Activated CD8-positive, alpha-beta T cell treated with anti-CD3 and anti-CD28 coated beads for 36 hours (primary cell): Measurements from ENCODE around the gene OPCML. TPM values are rescaled to one million over a fixed set of nuclear protein-coding genes. Genes with fewer than 3 reads are reported as not detected.

Source experiments
- ATAC-seq: fragments of 200-7000 bp; cut with Tn5 transposase; one replicate; pipeline ENCODE4 v1.10.0; 2021; ENCODE audit warnings: mild to moderate bottlenecking, moderate library complexity
- CTCF ChIA-PET: fragments of 350-600 bp; sonication (Branson Sonifier 250); formaldehyde crosslinking; loops from one replicate; lab custom pipeline; 2021; ENCODE audit warnings: antibody characterized with exemption; lab: Charles Lee
- POLR2A ChIA-PET: fragments of 350-600 bp; sonication (Branson Sonifier 250); formaldehyde crosslinking; loops from one replicate; lab custom pipeline; 2021; ENCODE audit warnings: antibody characterized with exemption; lab: Charles Lee
- DNase-seq: peaks from one replicate; pipeline ENCODE4 v3.0.0-alpha.2; 2020
- H3K27ac Mint-ChIP-seq: one replicate; pipeline ENCODE4 v1.8.0; 2021; ENCODE audit warnings: mild to moderate bottlenecking, mixed read lengths
- H3K27me3 Mint-ChIP-seq: one replicate; pipeline ENCODE4 v1.8.0; 2021; ENCODE audit warnings: mixed read lengths
- H3K36me3 Mint-ChIP-seq: one replicate; pipeline ENCODE4 v1.8.0; 2021; ENCODE audit warnings: low read depth, mixed read lengths
- H3K4me1 Mint-ChIP-seq: one replicate; pipeline ENCODE4 v1.8.0; 2021; ENCODE audit warnings: low read depth, mixed read lengths
- H3K4me3 Mint-ChIP-seq: one replicate; pipeline ENCODE4 v1.8.0; 2021; ENCODE audit warnings: mild to moderate bottlenecking, moderate library complexity, mixed read lengths
- H3K9me3 Mint-ChIP-seq: one replicate; pipeline ENCODE4 v1.8.0; 2021; ENCODE audit warnings: mixed read lengths
- intact Hi-C: fragments of 100-400 bp; cut with micrococcal nuclease; formaldehyde crosslinking; loops from one replicate; pipeline ENCODE4 v1.10.0; 2022
- total RNA-seq, 2 experiments: library from RNA; stranded (reverse); gene quantifications; one replicate each; pipeline ENCODE4 v1.2.3, GENCODE V29; 2021
- TF ChIP-seq, protein P1 (sequence below): fragments of 200-600 bp; IDR thresholded peaks from one replicate; pipeline ENCODE4 v1.8.0; 2022; ENCODE audit warnings: antibody characterized with exemption, mild to moderate bottlenecking

OPCML gene
- total RNA-seq, 2 experiments from 2014 or later: not detected

DNA sequence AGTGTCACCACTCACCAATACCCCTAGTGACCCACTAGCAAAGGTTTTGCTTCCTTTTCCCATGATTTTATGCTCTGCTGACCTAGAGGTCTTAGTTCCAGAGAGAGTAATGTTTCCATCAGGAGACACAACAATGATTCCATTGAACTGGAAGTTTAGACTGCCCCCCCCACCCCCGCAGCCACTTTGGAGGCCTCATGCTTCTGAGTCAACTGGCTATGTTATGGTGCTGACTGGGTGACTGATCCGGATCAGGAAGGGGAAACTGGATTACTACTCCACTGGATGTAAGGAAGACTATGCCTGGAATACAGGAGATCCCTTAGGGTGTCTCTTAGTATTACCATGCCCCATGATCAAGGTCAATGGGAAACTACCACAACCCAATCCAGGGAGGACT lies 633.6 kb downstream of the OPCML start:
- no peak for ATAC-seq
- TF ChIP-seq, protein P1, sequence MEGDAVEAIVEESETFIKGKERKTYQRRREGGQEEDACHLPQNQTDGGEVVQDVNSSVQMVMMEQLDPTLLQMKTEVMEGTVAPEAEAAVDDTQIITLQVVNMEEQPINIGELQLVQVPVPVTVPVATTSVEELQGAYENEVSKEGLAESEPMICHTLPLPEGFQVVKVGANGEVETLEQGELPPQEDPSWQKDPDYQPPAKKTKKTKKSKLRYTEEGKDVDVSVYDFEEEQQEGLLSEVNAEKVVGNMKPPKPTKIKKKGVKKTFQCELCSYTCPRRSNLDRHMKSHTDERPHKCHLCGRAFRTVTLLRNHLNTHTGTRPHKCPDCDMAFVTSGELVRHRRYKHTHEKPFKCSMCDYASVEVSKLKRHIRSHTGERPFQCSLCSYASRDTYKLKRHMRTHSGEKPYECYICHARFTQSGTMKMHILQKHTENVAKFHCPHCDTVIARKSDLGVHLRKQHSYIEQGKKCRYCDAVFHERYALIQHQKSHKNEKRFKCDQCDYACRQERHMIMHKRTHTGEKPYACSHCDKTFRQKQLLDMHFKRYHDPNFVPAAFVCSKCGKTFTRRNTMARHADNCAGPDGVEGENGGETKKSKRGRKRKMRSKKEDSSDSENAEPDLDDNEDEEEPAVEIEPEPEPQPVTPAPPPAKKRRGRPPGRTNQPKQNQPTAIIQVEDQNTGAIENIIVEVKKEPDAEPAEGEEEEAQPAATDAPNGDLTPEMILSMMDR: no peak
- Mint-ChIP-seq H3K36me3 (no peaks in the 10 kb centered on the region), H3K9me3 (peaks cover 3% of the 10 kb centered on the region), H3K4me1 (no peaks in the 10 kb centered on the region), H3K4me3 (no peak overlapping the region), H3K27ac (no peak overlapping the region), H3K27me3 (peaks cover under 1% of the 10 kb centered on the region)
- DNase-seq: no peak
- POLR2A ChIA-PET: no interaction called here
- CTCF ChIA-PET: no interaction called here
- intact Hi-C loops: no loop called here

DNA sequence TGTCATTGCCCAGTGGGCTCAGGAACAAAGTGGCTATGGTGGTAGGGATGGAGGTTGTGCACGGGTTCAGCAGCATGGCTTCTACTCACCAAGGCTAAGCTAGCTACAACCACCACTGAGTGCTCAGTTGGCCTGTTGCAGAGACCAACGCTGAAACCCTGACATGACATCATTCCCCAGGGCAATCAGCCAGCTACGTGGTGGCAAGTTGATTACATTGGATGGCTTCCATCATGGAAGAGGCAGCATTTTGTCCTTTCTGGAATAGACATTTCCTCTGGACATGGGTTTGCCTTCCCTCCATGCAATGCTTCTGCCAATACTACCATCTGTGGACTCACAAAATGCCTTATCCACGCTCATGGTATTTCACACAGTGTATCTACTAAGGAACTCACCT lies 634.3 kb downstream of the OPCML start:
- DNase-seq (no peak), ATAC-seq (no peak)
- intact Hi-C loops: no loop called here
- no peak overlapping the region for H3K4me3 Mint-ChIP-seq
- H3K4me1 Mint-ChIP-seq: no peaks in the 10 kb centered on the region
- CTCF ChIA-PET: no interaction called here
- H3K27ac Mint-ChIP-seq: no peak overlapping the region
- POLR2A ChIA-PET: no interaction called here
- H3K36me3 Mint-ChIP-seq: no peaks in the 10 kb centered on the region
- no peaks in the 10 kb centered on the region for H3K27me3 Mint-ChIP-seq
- H3K9me3 Mint-ChIP-seq: peaks cover 2% of the 10 kb centered on the region
- TF ChIP-seq, protein P1: no peak

DNA sequence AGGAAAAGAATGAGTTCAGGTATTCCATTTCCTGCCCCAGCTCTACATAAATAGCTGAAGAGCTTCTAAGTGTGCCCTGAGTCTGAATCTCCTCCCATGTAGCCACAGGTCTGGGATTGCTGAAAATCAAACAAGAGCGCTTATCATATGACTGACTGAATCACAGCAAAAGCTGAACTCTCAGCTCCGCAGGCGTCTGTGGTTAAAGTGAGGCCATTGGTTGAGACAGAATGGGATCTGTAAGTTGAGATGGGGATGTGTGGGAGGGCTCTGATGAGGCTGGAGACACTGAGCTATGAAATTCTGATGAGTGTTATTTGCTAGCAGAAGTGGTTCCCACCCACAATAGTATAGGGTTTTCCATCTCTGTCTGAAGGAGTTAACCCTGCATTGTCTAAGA lies 637.0 kb downstream of the OPCML start:
- ChIA-PET CTCF (no interaction called here), POLR2A (no interaction called here)
- ATAC-seq: no peak
- no peak overlapping the region for H3K4me3 Mint-ChIP-seq
- H3K27me3 Mint-ChIP-seq: no peaks in the 10 kb centered on the region
- intact Hi-C loops: no loop called here
- TF ChIP-seq, protein P1: no peak
- DNase-seq: no peak
- no peaks in the 10 kb centered on the region for H3K36me3 Mint-ChIP-seq
- peaks cover 2% of the 10 kb centered on the region for H3K9me3 Mint-ChIP-seq
- no peaks in the 10 kb centered on the region for H3K4me1 Mint-ChIP-seq
- no peak overlapping the region for H3K27ac Mint-ChIP-seq

- TF ChIP-seq, protein P1: no peak
- Mint-ChIP-seq H3K27me3 (no peaks in the 10 kb centered on the region), H3K9me3 (peaks cover 2% of the 10 kb centered on the region), H3K27ac (no peak overlapping the region), H3K4me1 (no peaks in the 10 kb centered on the region), H3K36me3 (no peaks in the 10 kb centered on the region), H3K4me3 (no peak overlapping the region)
- ATAC-seq (no peak), DNase-seq (no peak)
- ChIA-PET POLR2A (no interaction called here), CTCF (no interaction called here)
- intact Hi-C loops: no loop called here
These were observed 637.7 kb downstream of the OPCML start for GRCh38 chr11:132894606-132895005.

DNA sequence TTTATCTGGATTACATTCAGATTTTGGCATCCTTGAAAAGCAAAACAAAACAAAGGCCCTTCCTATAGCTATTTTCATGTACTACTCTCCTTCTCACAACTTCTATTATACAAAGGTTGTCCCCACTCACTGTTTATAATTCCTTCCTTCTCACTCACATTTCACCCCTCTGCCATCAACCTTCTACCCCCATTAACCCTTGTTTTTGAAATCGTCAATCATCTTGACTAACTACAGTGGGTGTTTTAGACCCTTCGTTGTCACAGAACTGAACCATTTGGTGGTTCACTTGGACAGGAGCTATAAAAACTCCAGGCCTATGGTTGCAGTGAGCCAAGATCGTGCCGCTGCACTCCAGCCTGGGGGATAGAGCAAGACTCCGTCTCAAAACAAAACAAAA lies 639.4 kb downstream of the OPCML start:
- Mint-ChIP-seq H3K27me3 (peaks cover 3% of the 10 kb centered on the region), H3K27ac (no peak overlapping the region), H3K4me3 (no peak overlapping the region), H3K4me1 (no peaks in the 10 kb centered on the region), H3K36me3 (no peaks in the 10 kb centered on the region), H3K9me3 (peaks cover 2% of the 10 kb centered on the region)
- no peak for DNase-seq
- intact Hi-C loops: no loop called here
- TF ChIP-seq, protein P1: no peak
- POLR2A ChIA-PET: no interaction called here
- ATAC-seq: no peak
- CTCF ChIA-PET: interaction anchor here (1.2 kb wide), 1 partner anchor 48 kb away, joined by 3 read pairs; no protein-coding TSS in a partner anchor
